IMR-90 (cell line): ENCODE data around the gene FADD. TPM values are rescaled to one million over a fixed set of nuclear protein-coding genes. Genes with fewer than 3 reads are reported as not detected.
"Not testable (repeated sequence)": the region's sequence is repeated elsewhere in the genome, so short reads cannot be mapped to it uniquely, and the experiment has no call there.

Source experiments
- ATAC-seq: fragments of 200-7000 bp; cut with Tn5 transposase; 2 replicates; pipeline ENCODE4 v1.9.1; 2020; ENCODE audit warnings: low read depth, mild to moderate bottlenecking, moderate library complexity
- BruUV-seq: library from RNA; stranded (reverse); fragments of 400-500 nt; replicated peaks from 2 replicates; lab custom pipeline; 2021; lab: Mats Ljungman, UMichigan
- CTCF ChIA-PET: fragments of 300-600 bp; formaldehyde crosslinking; extraction: SDS; loops from one replicate; lab custom pipeline; 2021; ENCODE audit warnings: antibody characterized with exemption; lab: Yijun Ruan, JAX
- POLR2A ChIA-PET: fragments of 300-600 bp; sonication (Branson Sonifier 250); formaldehyde crosslinking; loops from one replicate; lab custom pipeline; 2022; ENCODE audit warnings: antibody characterized with exemption; ENCODE audit not compliant: unreplicated experiment; lab: Charles Lee
- DNase-seq: peaks from one replicate; pipeline ENCODE4 v3.0.0; 2013
- H2AFZ ChIP-seq: replicated peaks from 2 replicates; pipeline ENCODE3; 2013; ENCODE audit warnings: low read length, mild to moderate bottlenecking; ENCODE audit not compliant: poor library complexity
- H2AK5ac ChIP-seq: 2 replicates; pipeline ENCODE4 v1.6.1; 2013; ENCODE audit warnings: low read depth, low read length, inconsistent platforms
- H2AK9ac ChIP-seq: replicated peaks from 2 replicates; pipeline ENCODE3; 2013; ENCODE audit warnings: mild to moderate bottlenecking, low read depth, low read length, moderate library complexity; ENCODE audit not compliant: poor library complexity
- H2BK120ac ChIP-seq: 2 replicates; pipeline ENCODE4 v1.6.1; 2013; ENCODE audit warnings: low read depth, low read length, inconsistent platforms
- H2BK15ac ChIP-seq: 3 replicates; pipeline ENCODE4 v1.6.1; 2013; ENCODE audit warnings: low read depth, low read length, inconsistent platforms
- H2BK20ac ChIP-seq: 2 replicates; pipeline ENCODE4 v1.6.1; 2013; ENCODE audit warnings: low read depth, mild to moderate bottlenecking, inconsistent platforms, low read length, moderate library complexity
- H2BK5ac ChIP-seq: 2 replicates; pipeline ENCODE4 v1.6.1; 2013; ENCODE audit warnings: mild to moderate bottlenecking, low read depth, low read length, inconsistent platforms; ENCODE audit not compliant: poor library complexity, severe bottlenecking
- H3K14ac ChIP-seq: replicated peaks from 2 replicates; pipeline ENCODE4 v1.6.1; 2013; ENCODE audit warnings: low read depth, low read length, inconsistent platforms
- H3K18ac ChIP-seq: 2 replicates; pipeline ENCODE4 v1.6.1; 2013; ENCODE audit warnings: low read depth, low read length, control low read depth
- H3K23ac ChIP-seq: 2 replicates; pipeline ENCODE4 v1.6.1; 2013; ENCODE audit warnings: low read depth, low read length, inconsistent platforms
- H3K27ac ChIP-seq: 2 replicates; pipeline ENCODE4 v1.5.1; 2013; ENCODE audit warnings: mild to moderate bottlenecking, control low read depth, low read length; ENCODE audit not compliant: insufficient read depth
- H3K27me3 ChIP-seq: 2 replicates; pipeline ENCODE4 v1.6.1; 2013; ENCODE audit warnings: low read length; ENCODE audit not compliant: control insufficient read depth, insufficient read depth
- H3K36me3 ChIP-seq: 2 replicates; pipeline ENCODE4 v1.6.1; 2013; ENCODE audit warnings: low read length, mixed read lengths; ENCODE audit not compliant: control insufficient read depth, insufficient read depth
- H3K4ac ChIP-seq: 2 replicates; pipeline ENCODE4 v1.6.1; 2013; ENCODE audit warnings: low read depth, low read length, inconsistent platforms
- H3K4me1 ChIP-seq: 2 replicates; pipeline ENCODE4 v1.6.1; 2013; ENCODE audit warnings: low read length, mixed read lengths; ENCODE audit not compliant: control insufficient read depth, insufficient read depth
- H3K4me2 ChIP-seq: 2 replicates; pipeline ENCODE4 v1.6.1; 2013; ENCODE audit warnings: low read depth, mild to moderate bottlenecking, control low read depth, low read length, moderate library complexity
- H3K4me3 ChIP-seq: 2 replicates; pipeline ENCODE4 v1.5.1; 2013; ENCODE audit warnings: low read depth, mild to moderate bottlenecking, control low read depth, low read length, moderate library complexity; ENCODE audit not compliant: insufficient read depth
- H3K56ac ChIP-seq: 2 replicates; pipeline ENCODE4 v1.6.1; 2013; ENCODE audit warnings: low read length, inconsistent platforms; ENCODE audit not compliant: insufficient read depth; ENCODE audit errors: extremely low read depth
- H3K79me1 ChIP-seq, 2 experiments: 2 replicates each; pipeline ENCODE4 v1.6.1; 2013; ENCODE audit warnings: low read length in 2 of 2, inconsistent platforms in 1 of 2, low read depth in 1 of 2
- H3K9ac ChIP-seq: 2 replicates; pipeline ENCODE4 v1.6.1; 2013; ENCODE audit warnings: low read depth, low read length, control low read depth
- H3K9me1 ChIP-seq: 2 replicates; pipeline ENCODE4 v1.6.1; 2013; ENCODE audit warnings: low read length, inconsistent platforms; ENCODE audit not compliant: insufficient read depth
- H3K9me3 ChIP-seq: 2 replicates; pipeline ENCODE4 v1.6.1; 2013; ENCODE audit warnings: low read length; ENCODE audit not compliant: control insufficient read depth, insufficient read depth
- H4K20me1 ChIP-seq: 2 replicates; pipeline ENCODE4 v1.6.1; 2013; ENCODE audit warnings: low read length, inconsistent platforms; ENCODE audit not compliant: insufficient read depth
- H4K5ac ChIP-seq: 2 replicates; pipeline ENCODE4 v1.6.1; 2013; ENCODE audit warnings: mild to moderate bottlenecking, low read depth, low read length, control low read depth
- H4K8ac ChIP-seq, 2 experiments: 2 replicates each; pipeline ENCODE4 v1.6.1; 2013; ENCODE audit warnings: low read depth in 2 of 2, low read length in 2 of 2, control low read depth in 1 of 2, inconsistent platforms in 1 of 2
- H4K91ac ChIP-seq: 2 replicates; pipeline ENCODE4 v1.6.1; 2013; ENCODE audit warnings: low read depth, low read length, inconsistent platforms; ENCODE audit not compliant: insufficient read depth
- WGBS, 2 experiments: methylation state at CpG; one replicate each; pipeline versions ENCODE4 v1.1.5 to v1.1.7; 2013; ENCODE audit warnings: missing lambda C conversion rate in 2 of 2; ENCODE audit not compliant: insufficient read length in 1 of 2; ENCODE audit errors: extremely low coverage in 2 of 2; 5-methylcytosine and 5-hydroxymethylcytosine counted together
- dilution Hi-C: fragments of 300-500 bp; cut with HindIII; formaldehyde crosslinking; loops from one replicate; pipeline ENCODE4 v1.14.3; 2018; ENCODE audit warnings: low sequenced_read_pairs; ENCODE audit not compliant: unreplicated experiment
- in situ Hi-C: fragments of 300-500 bp; cut with MboI; formaldehyde crosslinking; loops from 3 replicates; pipeline ENCODE4 v1.14.3; 2019; ENCODE audit warnings: low sequenced_read_pairs, inconsistent platforms, mixed read lengths
- intact Hi-C: fragments of 100-400 bp; cut with micrococcal nuclease; formaldehyde crosslinking; loops from 2 replicates; pipeline ENCODE4 v1.10.0; 2022
- polyA plus RNA-seq, 3 experiments: library from polyadenylated mRNA; depleted of rRNA; stranded (reverse); fragments of >200 nt; gene quantifications; 2 replicates each; pipeline ENCODE4 v1.2.3, GENCODE V29; 2012; ENCODE audit warnings: low replicate concordance in 1 of 3
- total RNA-seq: library from RNA; depleted of rRNA; stranded (reverse); fragments of >200 nt; gene quantifications from 2 replicates; pipeline ENCODE4 v1.2.3, GENCODE V29; 2012

FADD gene
- total and polyA plus RNA-seq, 2 of the 4 experiments (the other 2 are of a cell fraction) = 38.1 to 44.4 TPM

DNA sequence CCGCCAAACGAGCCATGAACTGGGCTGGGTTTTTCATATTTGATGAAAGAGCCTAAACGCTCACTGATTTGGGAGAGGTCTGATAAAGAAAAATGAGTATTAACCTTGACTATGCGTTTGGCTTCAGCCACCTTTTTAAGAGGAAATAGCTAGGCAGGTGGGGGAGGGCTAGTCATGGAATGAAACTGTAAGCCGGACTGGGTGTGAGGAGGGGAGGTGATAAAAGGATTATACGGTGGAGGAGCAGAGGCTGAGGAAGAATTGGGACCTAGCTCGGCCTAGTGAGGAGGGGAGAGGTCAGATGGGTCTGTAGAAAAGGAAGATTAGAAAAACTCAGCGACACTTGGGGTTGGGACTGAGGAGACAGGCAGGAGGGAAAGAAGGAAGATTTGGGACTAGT lies 15.0 kb downstream of the FADD start:
- BruUV-seq, H3K9me3 ChIP-seq, H2AFZ ChIP-seq, H2BK120ac ChIP-seq, H4K91ac ChIP-seq, CTCF ChIA-PET, H3K9ac ChIP-seq, H3K4me2 ChIP-seq, H2AK9ac ChIP-seq, H3K4ac ChIP-seq, dilution Hi-C loops, H3K79me1 ChIP-seq, H3K9me1 ChIP-seq, H4K8ac ChIP-seq, intact Hi-C loops, H2BK20ac ChIP-seq, H2BK15ac ChIP-seq, H3K18ac ChIP-seq, DNase-seq, ATAC-seq, H3K4me1 ChIP-seq, H3K23ac ChIP-seq, H2AK5ac ChIP-seq, H3K14ac ChIP-seq, in situ Hi-C loops, POLR2A ChIA-PET, H4K5ac ChIP-seq, H3K4me3 ChIP-seq, H3K27ac ChIP-seq, H2BK5ac ChIP-seq, H3K56ac ChIP-seq, H4K20me1 ChIP-seq, H3K36me3 ChIP-seq: not testable (repeated sequence)
- peaks cover 11% of the 10 kb centered on the region for H3K27me3 ChIP-seq
- WGBS, 2 experiments = 26% methylated on average over 3 of the region's 8 CpGs; no CpG with 5 or more reads in 1 of the 2 experiments
